ENCODE data around the gene GJA1. TPM values are rescaled to one million over a fixed set of nuclear protein-coding genes. Genes with fewer than 3 reads are reported as not detected.

The GJA1 gene
- total and polyA plus RNA-seq, 2 of the 4 experiments (the other 2 are of a cell fraction) = 180 to 323 TPM

DNA sequence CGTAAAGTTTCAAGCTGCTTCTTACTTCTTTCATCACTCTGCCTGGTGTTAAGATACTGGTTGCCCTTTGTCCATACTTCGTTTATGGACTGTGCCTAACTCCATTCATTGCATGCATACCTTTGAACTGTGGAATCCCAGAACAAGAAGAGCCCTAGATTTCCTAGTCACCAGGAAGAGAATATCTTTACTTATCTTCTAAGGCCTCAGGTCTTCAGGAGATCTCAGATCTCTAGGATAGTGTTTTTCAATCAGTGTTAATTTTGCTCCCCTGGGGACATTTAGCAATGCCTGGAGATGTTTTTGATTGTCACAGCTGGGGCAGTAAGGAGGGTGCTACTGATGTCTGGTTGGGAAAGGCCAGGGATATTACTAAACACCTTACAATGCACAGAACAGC is 35.5 kb upstream of the GJA1 start:
- Histone ChIP-seq H3K9me3 (ENCODE audit: control insufficient read depth, insufficient read depth, low read length) (no peaks in the 10 kb centered on the region), H2BK20ac (ENCODE audit: low read depth, low read length) (no peak overlapping the region), H2BK5ac (ENCODE audit: low read depth, low read length, poor library complexity, severe bottlenecking) (no peak overlapping the region), H2AK5ac (ENCODE audit: low read depth, low read length) (no peak overlapping the region), H3K18ac (ENCODE audit: low read depth, low read length) (no peak overlapping the region), H3K14ac (replicated peaks; ENCODE audit: low read depth, low read length) (no peak overlapping the region), H2AFZ (replicated peaks; ENCODE audit: low read length, poor library complexity) (no peak overlapping the region), H4K5ac (ENCODE audit: low read depth, low read length) (no peak overlapping the region), H4K20me1 (ENCODE audit: insufficient read depth, low read length) (no peaks in the 10 kb centered on the region), H3K27me3 (ENCODE audit: control insufficient read depth, insufficient read depth, low read length) (no peaks in the 10 kb centered on the region; the same call in 1 of the 2 replicates), H3K56ac (ENCODE audit: extremely low read depth, insufficient read depth, low read length) (no peak overlapping the region), H2BK15ac (ENCODE audit: low read depth, low read length) (no peak overlapping the region), H3K27ac (ENCODE audit: insufficient read depth, low read length) (no peak overlapping the region), H2AK9ac (replicated peaks; ENCODE audit: low read depth, low read length, poor library complexity) (no peak overlapping the region), H3K4ac (ENCODE audit: low read depth, low read length) (no peak overlapping the region), H3K9ac (ENCODE audit: low read depth, low read length) (no peak overlapping the region), H2BK120ac (ENCODE audit: low read depth, low read length) (no peak overlapping the region), H4K8ac (ENCODE audit: low read depth in 2 of 2, low read length in 2 of 2) (no peak overlapping the region), H3K36me3 (ENCODE audit: control insufficient read depth, insufficient read depth, low read length) (no peaks in the 10 kb centered on the region), H4K91ac (ENCODE audit: insufficient read depth, low read depth, low read length) (no peak overlapping the region), H3K4me1 (ENCODE audit: control insufficient read depth, insufficient read depth, low read length) (no peaks in the 10 kb centered on the region), H3K79me1 (ENCODE audit: low read depth in 1 of 2, low read length in 2 of 2) (no peaks in the 10 kb centered on the region), H3K4me2 (ENCODE audit: low read depth, low read length) (no peak overlapping the region), H3K9me1 (ENCODE audit: insufficient read depth, low read length) (no peaks in the 10 kb centered on the region), H3K23ac (ENCODE audit: low read depth, low read length) (no peak overlapping the region), H3K4me3 (ENCODE audit: insufficient read depth, low read depth, low read length) (no peak overlapping the region)
- DNase-seq = no peak
- TF ChIP-seq, protein P1, sequence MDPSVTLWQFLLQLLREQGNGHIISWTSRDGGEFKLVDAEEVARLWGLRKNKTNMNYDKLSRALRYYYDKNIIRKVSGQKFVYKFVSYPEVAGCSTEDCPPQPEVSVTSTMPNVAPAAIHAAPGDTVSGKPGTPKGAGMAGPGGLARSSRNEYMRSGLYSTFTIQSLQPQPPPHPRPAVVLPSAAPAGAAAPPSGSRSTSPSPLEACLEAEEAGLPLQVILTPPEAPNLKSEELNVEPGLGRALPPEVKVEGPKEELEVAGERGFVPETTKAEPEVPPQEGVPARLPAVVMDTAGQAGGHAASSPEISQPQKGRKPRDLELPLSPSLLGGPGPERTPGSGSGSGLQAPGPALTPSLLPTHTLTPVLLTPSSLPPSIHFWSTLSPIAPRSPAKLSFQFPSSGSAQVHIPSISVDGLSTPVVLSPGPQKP (IDR thresholded peaks at IDR 0.05; ENCODE audit: borderline replicate concordance, low read depth, low read length) = no peak
- TF ChIP-seq BHLHE40 (IDR thresholded peaks at IDR 0.05; ENCODE audit: low read depth, low read length) (no peak), FOS (IDR thresholded peaks at IDR 0.05; ENCODE audit: low read depth, low read length) (no peak), RFX5 (IDR thresholded peaks at IDR 0.05; ENCODE audit: low read depth, low read length) (no peak), MAFK (IDR thresholded peaks at IDR 0.05; ENCODE audit: low read depth, low read length) (no peak), SMC3 (IDR thresholded peaks at IDR 0.05; ENCODE audit: low read depth, low read length) (no peak), MAZ (IDR thresholded peaks at IDR 0.05; ENCODE audit: borderline replicate concordance, low read depth, low read length) (no peak)
- intact Hi-C loops (cut with micrococcal nuclease) (loop anchor here (1.0 kb wide), 1 partner anchor 345 kb away; no protein-coding TSS in a partner anchor), in situ Hi-C loops (cut with MboI; ENCODE audit: low sequenced_read_pairs) (loop anchor here (10.0 kb wide), 1 partner anchor 335 kb away; no protein-coding TSS in a partner anchor), dilution Hi-C loops (cut with HindIII; ENCODE audit: low sequenced_read_pairs, unreplicated experiment) (no loop called here)
- no peak for ATAC-seq (ENCODE audit: low read depth)
- ChIA-PET POLR2A (ENCODE audit: unreplicated experiment) (no interaction called here), CTCF (interaction anchor here (0.6 to 1.2 kb wide), 3 partner anchors 11 to 901 kb away, joined by 3 to 5 read pairs (median 3); no protein-coding TSS in a partner anchor)
- BruUV-seq (replicated peaks) = no TSS peak
- no CpG with 5 or more reads among the region's 2 CpGs for WGBS, 2 experiments (ENCODE audit: extremely low coverage in 2 of 2, insufficient read length in 1 of 2)

Data from IMR-90 (cell line).